GM18868 (cell line): ENCODE measurements around the gene ACOX1.

Experiments used
- ATAC-seq: cut with Tn5 transposase; IDR thresholded peaks from one replicate; pipeline ENCODE4 v1.9.1; 2021; ENCODE audit warnings: mild to moderate bottlenecking, moderate library complexity; ENCODE audit not compliant: unreplicated experiment

ACOX1 gene

DNA sequence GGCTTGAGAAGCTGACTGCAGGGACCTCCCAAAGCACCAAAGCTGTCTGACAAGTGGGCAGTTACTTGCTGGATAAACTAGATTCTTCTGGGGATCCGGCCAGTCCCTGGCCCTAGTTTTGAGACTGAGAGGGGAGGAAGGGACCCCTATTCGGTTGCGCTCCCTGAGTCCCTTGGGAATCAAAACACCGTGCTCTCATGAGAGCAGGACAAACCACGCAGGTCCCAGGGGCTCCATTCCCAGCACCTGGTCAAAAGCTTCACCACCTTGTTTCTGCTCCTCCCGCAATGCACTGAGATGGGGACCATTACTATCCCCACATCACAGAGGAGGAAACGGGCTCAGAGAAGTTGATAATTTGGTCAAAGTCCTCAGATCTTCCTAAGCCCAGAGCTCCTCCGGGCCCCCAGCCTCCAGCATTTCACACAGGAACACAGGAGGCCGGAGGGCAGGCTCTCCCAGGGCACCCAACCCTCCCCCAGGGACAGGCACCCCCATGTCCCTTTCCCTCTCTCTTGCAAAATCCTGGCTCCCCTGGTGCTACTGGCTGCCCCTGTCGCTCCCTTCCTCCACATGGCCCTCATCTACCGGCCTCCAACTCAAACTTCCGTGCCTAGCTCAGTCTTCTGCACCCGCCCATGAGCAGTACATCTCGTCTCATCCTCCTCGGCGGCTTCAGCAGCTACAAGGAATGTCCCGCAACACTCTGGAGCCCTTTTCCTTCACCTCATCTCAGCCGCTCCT, 85.5 kb downstream of the ACOX1 start:
- ATAC-seq: no peak

DNA sequence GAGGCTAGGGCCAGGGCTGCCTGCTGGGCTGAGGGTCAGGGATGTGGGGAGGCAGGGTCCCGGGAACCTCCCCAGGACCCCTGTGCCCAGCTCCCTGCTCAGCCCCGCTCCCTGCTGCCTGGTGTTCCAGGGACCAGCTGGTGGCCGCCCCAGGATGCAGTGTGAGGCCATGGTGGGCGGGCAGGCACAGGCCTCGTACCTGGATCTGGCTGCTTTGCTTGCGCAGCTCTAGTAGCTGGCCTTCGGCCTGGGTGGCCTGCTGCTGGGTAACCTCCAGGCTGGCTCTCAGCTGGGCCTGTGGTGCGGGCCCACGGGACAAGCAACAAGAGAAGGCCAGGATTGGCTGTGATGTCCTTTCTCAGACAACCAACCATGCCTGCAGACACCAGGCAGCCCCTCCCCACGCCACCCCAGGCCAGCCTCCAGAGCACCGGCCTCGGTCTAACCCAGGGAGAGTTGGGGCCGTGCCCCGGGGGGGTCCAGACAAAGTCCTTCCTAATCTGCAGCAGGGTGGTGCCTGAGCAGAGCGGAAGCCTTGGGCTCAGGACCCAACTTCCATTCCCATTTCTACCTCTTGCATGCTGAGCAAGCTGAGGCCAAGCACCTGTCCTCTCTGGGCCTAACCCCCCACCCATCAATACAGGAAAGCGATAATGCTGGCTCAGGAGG, 86.3 kb downstream of the ACOX1 start:
- no peak for ATAC-seq

DNA sequence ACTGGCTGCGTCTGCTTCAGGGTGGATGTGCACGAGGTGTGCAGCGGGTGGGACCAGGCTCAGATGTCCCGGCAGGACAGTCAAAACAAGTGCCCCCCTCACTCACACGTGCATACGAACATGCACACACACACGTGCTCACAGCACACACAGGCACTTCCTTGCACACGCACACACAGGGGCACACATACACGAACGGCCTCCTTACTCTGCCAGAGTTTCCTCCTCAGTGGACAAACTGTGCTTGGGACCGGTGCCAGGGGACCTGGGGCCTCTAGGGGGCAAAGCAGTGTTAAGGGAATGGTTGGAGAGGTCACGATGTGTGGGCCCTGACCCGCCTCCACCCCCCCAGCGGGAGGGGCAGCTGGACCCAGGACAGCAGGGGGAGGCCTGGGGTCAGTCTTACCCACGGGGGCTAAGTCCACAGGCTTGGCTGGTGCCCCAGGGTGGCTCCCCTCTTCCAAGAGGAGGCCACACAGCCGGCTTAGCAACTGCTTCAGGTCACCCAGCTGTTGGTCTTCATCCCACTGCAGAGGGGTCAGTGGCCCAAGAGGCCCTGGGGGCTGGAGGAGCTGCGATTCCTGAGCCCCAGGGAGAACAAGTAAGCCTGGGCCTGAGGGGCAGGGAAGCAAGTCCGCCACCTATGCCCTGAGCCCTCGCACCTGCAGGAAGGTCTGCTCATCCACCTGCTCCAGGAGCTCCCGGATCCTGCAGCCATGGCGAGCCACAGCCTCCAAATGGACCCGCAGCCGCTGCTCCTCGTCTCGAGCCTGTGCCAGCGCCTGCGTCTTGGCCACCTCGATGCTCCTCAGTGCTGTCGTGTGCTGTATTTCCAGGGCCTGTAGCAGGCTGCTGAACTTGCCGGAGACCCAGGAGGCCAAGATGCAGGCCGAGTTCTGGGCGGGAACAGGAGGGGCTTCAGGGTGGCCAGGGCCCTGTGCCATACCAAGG, 87.1 kb downstream of the ACOX1 start:
- no peak for ATAC-seq
